GM12873 (cell line): Measurements from ENCODE around the gene HAPSTR1.

ENCODE experiments used
- CTCF ChIP-seq: IDR thresholded peaks from 2 replicates; pipeline ENCODE4 v1.5.1; 2012; ENCODE audit warnings: low read depth, mild to moderate bottlenecking, moderate library complexity, low read length, control low read depth; ENCODE audit not compliant: insufficient read depth; ENCODE audit errors: missing control alignments

HAPSTR1 gene

GRCh38 chr16:9119795-9120194 lies 28.4 kb downstream of the HAPSTR1 start:
- no peak for TF ChIP-seq CTCF

- TF ChIP-seq CTCF: no peak
These were observed 30.9 kb downstream of the HAPSTR1 start for GRCh38 chr16:9122342-9122741.

- TF ChIP-seq CTCF: no peak
These were observed 31.5 kb downstream of the HAPSTR1 start for GRCh38 chr16:9122969-9123368.

GRCh38 chr16:9123401-9123800 lies 32.0 kb downstream of the HAPSTR1 start:
- no peak for TF ChIP-seq CTCF

- no peak for TF ChIP-seq CTCF
These were observed 32.4 kb downstream of the HAPSTR1 start for GRCh38 chr16:9123871-9124270.

- TF ChIP-seq CTCF: no peak
These were observed 33.0 kb downstream of the HAPSTR1 start for GRCh38 chr16:9124444-9124843.

GRCh38 chr16:9124908-9125584 lies 33.6 kb downstream of the HAPSTR1 start:
- no peak for TF ChIP-seq CTCF
